ENCODE results near the gene CARD14.
"Not testable (repeated sequence)": the region's sequence is repeated elsewhere in the genome, so short reads cannot be mapped to it uniquely, and the experiment has no call there.

Gene CARD14

DNA sequence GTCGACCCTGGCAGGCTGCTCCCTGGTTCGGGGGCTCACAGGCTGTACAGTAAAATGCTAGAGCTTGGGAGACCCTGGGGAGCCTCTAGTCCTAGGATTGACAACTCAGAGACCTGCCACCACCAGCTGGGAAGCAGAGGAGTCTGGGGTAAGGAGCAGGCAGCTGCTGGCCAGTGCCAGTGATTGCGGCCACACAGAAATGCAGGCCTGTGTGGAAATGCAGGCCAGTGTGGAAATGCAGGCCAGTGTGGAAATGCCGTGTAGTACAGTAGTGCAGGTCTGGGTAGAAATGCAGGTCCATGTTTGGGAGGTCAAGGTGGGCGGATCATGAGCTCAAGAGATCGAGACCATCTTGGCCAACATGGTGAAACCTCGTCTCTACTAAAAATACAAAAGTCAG is 26.8 kb downstream of the CARD14 start:
- Histone ChIP-seq H3K27me3 (ENCODE audit: control insufficient read depth in 1 of 2, insufficient read depth in 1 of 2, low read length in 2 of 2) (peaks cover 10 to 38% of the 10 kb centered on the region in 2 experiments), H2AK5ac (ENCODE audit: low read length, severe bottlenecking) (no peak overlapping the region), H3K18ac (ENCODE audit: low read depth in 1 of 2, low read length in 2 of 2) (no peak overlapping the region), H3K4ac (ENCODE audit: low read depth in 1 of 2, low read length in 2 of 2) (no peak overlapping the region), H2AFZ (ENCODE audit: low read depth, low read length) (peak overlapping the region; percentile 56), H3K23ac (ENCODE audit: low read length in 2 of 2) (no peak overlapping the region), H2BK12ac (ENCODE audit: low read length in 2 of 2) (no peak overlapping the region), H3K27ac (ENCODE audit: low read length, poor library complexity, severe bottlenecking) (no peak overlapping the region), H4K91ac (ENCODE audit: low read length) (no peak overlapping the region), H2BK15ac (ENCODE audit: low read depth, poor library complexity, severe bottlenecking) (no peak overlapping the region), H3K36me3 (ENCODE audit: control insufficient read depth in 1 of 2, insufficient read depth in 2 of 2, low read depth in 1 of 2, low read length in 2 of 2) (no peaks in the 10 kb centered on the region), H3K9me3 (ENCODE audit: control insufficient read depth, low read length) (no peaks in the 10 kb centered on the region), H3K4me2 (ENCODE audit: low read length, poor library complexity, severe bottlenecking) (no peak overlapping the region), H3K9ac (ENCODE audit: low read length) (no peak overlapping the region), H4K8ac (ENCODE audit: low read length) (no peak overlapping the region), H3K4me3 (ENCODE audit: insufficient read depth in 1 of 2, low read depth in 1 of 2, low read length in 2 of 2) (no peak overlapping the region), H2BK5ac (ENCODE audit: low read depth, low read length, poor library complexity, severe bottlenecking) (no peak overlapping the region), H2BK120ac (ENCODE audit: low read depth, low read length) (no peak overlapping the region), H3K79me1 (replicated peaks; ENCODE audit: low read length, poor library complexity, severe bottlenecking) (no peaks in the 10 kb centered on the region), H3K4me1 (ENCODE audit: control insufficient read depth, insufficient read depth, low read depth, low read length) (peaks cover 4% of the 10 kb centered on the region), H3K14ac (ENCODE audit: low read length in 2 of 2) (no peak overlapping the region)
- no peak for DNase-seq
- 96% methylated on average over 7 of the region's 7 CpGs for WGBS

DNA sequence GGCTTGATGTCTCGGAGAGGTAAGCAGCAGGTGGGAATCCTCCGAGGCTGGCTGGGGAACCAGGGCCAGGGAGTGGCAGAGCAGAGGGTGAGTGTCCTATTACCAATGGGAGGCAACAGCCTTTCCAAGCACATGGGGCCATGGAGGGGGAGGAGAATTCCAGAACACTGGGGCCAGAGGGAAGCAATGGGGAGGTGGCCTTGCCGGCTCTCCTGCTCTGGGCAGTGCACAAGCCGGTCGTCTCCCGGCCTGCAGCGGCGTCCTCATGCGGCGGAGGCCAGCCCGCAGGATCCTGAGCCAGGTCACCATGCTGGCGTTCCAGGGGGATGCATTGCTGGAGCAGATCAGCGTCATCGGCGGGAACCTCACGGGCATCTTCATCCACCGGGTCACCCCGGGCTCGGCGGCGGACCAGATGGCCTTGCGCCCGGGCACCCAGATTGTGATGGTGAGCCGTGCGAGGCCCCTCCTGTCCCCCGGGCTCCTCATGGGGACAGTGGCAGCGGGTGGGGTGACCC is 28.4 kb downstream of the CARD14 start:
- Histone ChIP-seq H4K8ac (ENCODE audit: low read length) (no peak overlapping the region), H3K27ac (ENCODE audit: low read length, poor library complexity, severe bottlenecking) (no peak overlapping the region), H2BK120ac (ENCODE audit: low read depth, low read length) (no peak overlapping the region), H3K79me1 (replicated peaks; ENCODE audit: low read length, poor library complexity, severe bottlenecking) (no peaks in the 10 kb centered on the region), H3K4me3 (ENCODE audit: insufficient read depth in 1 of 2, low read depth in 1 of 2, low read length in 2 of 2) (no peak overlapping the region), H2BK12ac (ENCODE audit: low read length in 2 of 2) (no peak overlapping the region), H4K91ac (ENCODE audit: low read length) (no peak overlapping the region), H3K4ac (ENCODE audit: low read depth in 1 of 2, low read length in 2 of 2) (no peak overlapping the region), H2BK5ac (ENCODE audit: low read depth, low read length, poor library complexity, severe bottlenecking) (no peak overlapping the region), H3K36me3 (ENCODE audit: control insufficient read depth in 1 of 2, insufficient read depth in 2 of 2, low read depth in 1 of 2, low read length in 2 of 2) (no peaks in the 10 kb centered on the region), H3K27me3 (ENCODE audit: control insufficient read depth in 1 of 2, insufficient read depth in 1 of 2, low read length in 2 of 2) (peaks cover 7 to 23% of the 10 kb centered on the region in 2 experiments), H2AFZ (ENCODE audit: low read depth, low read length) (no peak overlapping the region), H3K14ac (ENCODE audit: low read length in 2 of 2) (no peak overlapping the region), H3K9ac (ENCODE audit: low read length) (no peak overlapping the region), H3K23ac (ENCODE audit: low read length in 2 of 2) (no peak overlapping the region), H3K9me3 (ENCODE audit: control insufficient read depth, low read length) (no peaks in the 10 kb centered on the region), H2BK15ac (ENCODE audit: low read depth, poor library complexity, severe bottlenecking) (no peak overlapping the region), H3K4me2 (ENCODE audit: low read length, poor library complexity, severe bottlenecking) (no peak overlapping the region), H2AK5ac (ENCODE audit: low read length, severe bottlenecking) (no peak overlapping the region), H3K4me1 (ENCODE audit: control insufficient read depth, insufficient read depth, low read depth, low read length) (peaks cover 4% of the 10 kb centered on the region), H3K18ac (ENCODE audit: low read depth in 1 of 2, low read length in 2 of 2) (no peak overlapping the region)
- WGBS: 89% methylated on average over 27 of the region's 27 CpGs
- DNase-seq: no peak

DNA sequence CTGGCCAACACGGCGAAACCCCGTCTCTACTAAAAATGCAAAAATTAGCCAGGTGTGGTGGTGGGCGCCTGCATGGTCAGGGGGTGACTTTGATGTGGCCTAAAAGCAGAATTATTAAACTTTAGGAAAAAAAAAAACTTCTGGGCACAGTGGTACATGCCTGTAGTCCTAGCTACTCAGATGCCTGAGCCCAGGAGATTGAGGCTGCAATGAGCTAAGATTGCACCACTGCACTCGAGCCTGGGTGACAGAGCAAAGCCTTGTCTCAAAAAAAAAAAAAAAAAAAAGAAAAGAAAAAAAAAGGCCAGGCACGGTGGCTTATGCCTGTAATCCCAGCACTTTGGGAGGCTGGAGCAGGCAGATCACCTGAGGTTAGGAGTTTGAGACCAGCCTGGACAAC is 29.5 kb downstream of the CARD14 start:
- H3K4me3 ChIP-seq (ENCODE audit: insufficient read depth in 1 of 2, low read depth in 1 of 2, low read length in 2 of 2); H3K27ac ChIP-seq (ENCODE audit: low read length, poor library complexity, severe bottlenecking); H3K23ac ChIP-seq (ENCODE audit: low read length in 2 of 2); H2BK5ac ChIP-seq (ENCODE audit: low read depth, low read length, poor library complexity, severe bottlenecking); H2BK120ac ChIP-seq (ENCODE audit: low read depth, low read length); H3K4me1 ChIP-seq (ENCODE audit: control insufficient read depth, insufficient read depth, low read depth, low read length); H3K9ac ChIP-seq (ENCODE audit: low read length); H3K9me3 ChIP-seq (ENCODE audit: control insufficient read depth, low read length); H3K4ac ChIP-seq (ENCODE audit: low read depth in 1 of 2, low read length in 2 of 2); DNase-seq; H2BK12ac ChIP-seq (ENCODE audit: low read length in 2 of 2); H2AK5ac ChIP-seq (ENCODE audit: low read length, severe bottlenecking); H2AFZ ChIP-seq (ENCODE audit: low read depth, low read length); H3K14ac ChIP-seq (ENCODE audit: low read length in 2 of 2); H3K79me1 ChIP-seq (replicated peaks; ENCODE audit: low read length, poor library complexity, severe bottlenecking); H4K91ac ChIP-seq (ENCODE audit: low read length); H2BK15ac ChIP-seq (ENCODE audit: low read depth, poor library complexity, severe bottlenecking); H3K18ac ChIP-seq (ENCODE audit: low read depth in 1 of 2, low read length in 2 of 2); H3K36me3 ChIP-seq (ENCODE audit: control insufficient read depth in 1 of 2, insufficient read depth in 2 of 2, low read depth in 1 of 2, low read length in 2 of 2); H4K8ac ChIP-seq (ENCODE audit: low read length); H3K4me2 ChIP-seq (ENCODE audit: low read length, poor library complexity, severe bottlenecking): not testable (repeated sequence)
- 93% methylated on average over 6 of the region's 6 CpGs for WGBS
- H3K27me3 ChIP-seq (ENCODE audit: control insufficient read depth in 1 of 2, insufficient read depth in 1 of 2, low read length in 2 of 2): peaks cover 4 to 14% of the 10 kb centered on the region in 2 experiments

DNA sequence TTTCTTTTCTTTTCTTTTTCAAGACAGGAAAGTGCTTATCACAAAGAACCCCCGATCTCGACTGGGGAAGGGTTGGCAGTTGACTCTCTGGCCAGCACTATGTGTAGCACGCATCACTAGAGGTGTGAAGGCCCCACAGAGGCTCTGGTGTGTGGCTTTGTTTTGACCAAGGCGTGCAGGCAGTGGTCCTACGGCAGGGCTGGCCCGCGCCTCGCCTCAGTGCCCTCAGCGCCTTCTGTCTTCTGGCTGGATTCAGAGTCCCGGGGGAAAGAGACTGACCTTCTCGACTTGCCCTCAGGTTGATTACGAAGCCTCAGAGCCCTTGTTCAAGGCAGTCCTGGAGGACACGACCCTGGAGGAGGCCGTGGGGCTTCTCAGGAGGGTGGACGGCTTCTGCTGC is 31.6 kb downstream of the CARD14 start:
- H3K9me3 ChIP-seq (ENCODE audit: control insufficient read depth, low read length): no peaks in the 10 kb centered on the region
- no peak overlapping the region for H4K8ac ChIP-seq (ENCODE audit: low read length)
- no peaks in the 10 kb centered on the region for H3K79me1 ChIP-seq (replicated peaks; ENCODE audit: low read length, poor library complexity, severe bottlenecking)
- H2BK15ac ChIP-seq (ENCODE audit: low read depth, poor library complexity, severe bottlenecking): no peak overlapping the region
- no peak overlapping the region for H3K27ac ChIP-seq (ENCODE audit: low read length, poor library complexity, severe bottlenecking)
- no peak overlapping the region for H3K4ac ChIP-seq (ENCODE audit: low read depth in 1 of 2, low read length in 2 of 2)
- no peaks in the 10 kb centered on the region for H3K36me3 ChIP-seq (ENCODE audit: control insufficient read depth in 1 of 2, insufficient read depth in 2 of 2, low read depth in 1 of 2, low read length in 2 of 2)
- no peak overlapping the region for H3K4me2 ChIP-seq (ENCODE audit: low read length, poor library complexity, severe bottlenecking)
- no peak overlapping the region for H3K23ac ChIP-seq (ENCODE audit: low read length in 2 of 2)
- no peak for DNase-seq
- H3K4me1 ChIP-seq (ENCODE audit: control insufficient read depth, insufficient read depth, low read depth, low read length): peaks cover 6% of the 10 kb centered on the region
- no peak overlapping the region for H2BK12ac ChIP-seq (ENCODE audit: low read length in 2 of 2)
- no peak overlapping the region for H2BK120ac ChIP-seq (ENCODE audit: low read depth, low read length)
- WGBS: 96% methylated on average over 15 of the region's 15 CpGs
- no peak overlapping the region for H2AK5ac ChIP-seq (ENCODE audit: low read length, severe bottlenecking)
- no peak overlapping the region for H3K4me3 ChIP-seq (ENCODE audit: insufficient read depth in 1 of 2, low read depth in 1 of 2, low read length in 2 of 2)
- no peaks in the 10 kb centered on the region for H3K27me3 ChIP-seq (ENCODE audit: control insufficient read depth in 1 of 2, insufficient read depth in 1 of 2, low read length in 2 of 2)
- H2AFZ ChIP-seq (ENCODE audit: low read depth, low read length): no peak overlapping the region
- H2BK5ac ChIP-seq (ENCODE audit: low read depth, low read length, poor library complexity, severe bottlenecking): no peak overlapping the region
- no peak overlapping the region for H3K14ac ChIP-seq (ENCODE audit: low read length in 2 of 2)
- H4K91ac ChIP-seq (ENCODE audit: low read length): no peak overlapping the region
- no peak overlapping the region for H3K18ac ChIP-seq (ENCODE audit: low read depth in 1 of 2, low read length in 2 of 2)
- no peak overlapping the region for H3K9ac ChIP-seq (ENCODE audit: low read length)
